HG03469 (cell line): Measurements from ENCODE around the gene KIF26B.
"Not testable (repeated sequence)": the region's sequence is repeated elsewhere in the genome, so short reads cannot be mapped to it uniquely, and the experiment has no call there.

Experiments used
- ATAC-seq: cut with Tn5 transposase; IDR thresholded peaks from one replicate; pipeline ENCODE4 v1.9.1; 2021; ENCODE audit warnings: mild to moderate bottlenecking, moderate library complexity, moderate number of reproducible peaks; ENCODE audit not compliant: unreplicated experiment

Gene KIF26B

GRCh38 chr1:245341743-245342142 lies 187.0 kb downstream of the KIF26B start:
- no peak for ATAC-seq

GRCh38 chr1:245345191-245345884 lies 190.6 kb downstream of the KIF26B start:
- no peak for ATAC-seq

- no peak for ATAC-seq
Observed at GRCh38 chr1:245348626-245349025, 193.8 kb downstream of the KIF26B start.

GRCh38 chr1:245353411-245353810 lies 198.6 kb downstream of the KIF26B start:
- no peak for ATAC-seq

- ATAC-seq = no peak
Observed at GRCh38 chr1:245353915-245354775, 199.4 kb downstream of the KIF26B start.

- ATAC-seq = not testable (repeated sequence)
Observed at GRCh38 chr1:245355851-245356630, 201.3 kb downstream of the KIF26B start.

- ATAC-seq = no peak
Observed at GRCh38 chr1:245356891-245357585, 202.3 kb downstream of the KIF26B start.

GRCh38 chr1:245359101-245359680 lies 204.4 kb downstream of the KIF26B start:
- ATAC-seq = not testable (repeated sequence)

GRCh38 chr1:245361065-245361464 lies 206.3 kb downstream of the KIF26B start:
- ATAC-seq = no peak

GRCh38 chr1:245361951-245362350 lies 207.2 kb downstream of the KIF26B start:
- ATAC-seq = no peak

GRCh38 chr1:245363461-245364200 lies 208.8 kb downstream of the KIF26B start:
- ATAC-seq = no peak

- no peak for ATAC-seq
Observed at GRCh38 chr1:245365095-245366020, 210.6 kb downstream of the KIF26B start.

- ATAC-seq = no peak
Observed at GRCh38 chr1:245366886-245367285, 212.1 kb downstream of the KIF26B start.

GRCh38 chr1:245370175-245370825 lies 215.5 kb downstream of the KIF26B start:
- no peak for ATAC-seq

- ATAC-seq = no peak
Observed at GRCh38 chr1:245370905-245371581, 216.3 kb downstream of the KIF26B start.

GRCh38 chr1:245373131-245373530 lies 218.3 kb downstream of the KIF26B start:
- no peak for ATAC-seq

- ATAC-seq = no peak
Observed at GRCh38 chr1:245375789-245376460, 221.1 kb downstream of the KIF26B start.
